Neural progenitor cell (in vitro differentiated cells): ENCODE results near the gene ZIM2.

ENCODE experiments used
- EZH2 ChIP-seq: fragments of 200-600 bp; sonication (generic); IDR thresholded peaks from 2 replicates; pipeline ENCODE4 v1.6.1; 2017; ENCODE audit warnings: antibody characterized with exemption, mild to moderate bottlenecking, moderate library complexity
- EZH2phosphoT487 ChIP-seq: fragments of 200-600 bp; sonication (generic); IDR thresholded peaks from 2 replicates; pipeline ENCODE4 v1.6.1; 2017; ENCODE audit warnings: antibody characterized with exemption
- TF ChIP-seq, protein P1 (sequence below): fragments of 200-600 bp; sonication (generic); IDR thresholded peaks from 2 replicates; pipeline ENCODE4 v1.5.1; 2017; ENCODE audit warnings: antibody characterized with exemption, mild to moderate bottlenecking

DNA sequence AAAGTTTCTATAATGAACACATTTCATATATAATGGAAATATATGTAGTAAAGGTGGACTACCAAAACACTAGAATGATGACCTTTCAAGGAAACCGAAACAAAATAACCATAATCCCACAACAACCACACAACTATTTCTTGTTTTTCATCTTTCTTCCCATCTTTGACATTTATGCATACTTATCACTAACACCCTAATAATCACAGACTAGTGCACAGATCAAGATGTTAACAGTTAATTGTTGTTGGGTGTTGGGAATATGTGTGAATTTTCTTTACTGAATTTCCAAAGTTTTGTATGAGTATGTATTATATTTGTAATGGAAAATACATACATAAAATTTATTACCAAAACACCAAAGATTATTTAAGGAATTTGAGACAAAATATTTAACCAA is 30.3 kb downstream of the ZIM2 start:
- TF ChIP-seq, protein P1, sequence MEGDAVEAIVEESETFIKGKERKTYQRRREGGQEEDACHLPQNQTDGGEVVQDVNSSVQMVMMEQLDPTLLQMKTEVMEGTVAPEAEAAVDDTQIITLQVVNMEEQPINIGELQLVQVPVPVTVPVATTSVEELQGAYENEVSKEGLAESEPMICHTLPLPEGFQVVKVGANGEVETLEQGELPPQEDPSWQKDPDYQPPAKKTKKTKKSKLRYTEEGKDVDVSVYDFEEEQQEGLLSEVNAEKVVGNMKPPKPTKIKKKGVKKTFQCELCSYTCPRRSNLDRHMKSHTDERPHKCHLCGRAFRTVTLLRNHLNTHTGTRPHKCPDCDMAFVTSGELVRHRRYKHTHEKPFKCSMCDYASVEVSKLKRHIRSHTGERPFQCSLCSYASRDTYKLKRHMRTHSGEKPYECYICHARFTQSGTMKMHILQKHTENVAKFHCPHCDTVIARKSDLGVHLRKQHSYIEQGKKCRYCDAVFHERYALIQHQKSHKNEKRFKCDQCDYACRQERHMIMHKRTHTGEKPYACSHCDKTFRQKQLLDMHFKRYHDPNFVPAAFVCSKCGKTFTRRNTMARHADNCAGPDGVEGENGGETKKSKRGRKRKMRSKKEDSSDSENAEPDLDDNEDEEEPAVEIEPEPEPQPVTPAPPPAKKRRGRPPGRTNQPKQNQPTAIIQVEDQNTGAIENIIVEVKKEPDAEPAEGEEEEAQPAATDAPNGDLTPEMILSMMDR, result no peak
- TF ChIP-seq EZH2, result no peak
- TF ChIP-seq EZH2phosphoT487, result no peak
